RKO (cell line): ENCODE measurements around the gene NLRP1.
A peak's percentile ranks its signal among the peaks of the same experiment; 100 is the strongest.

Experiments used
- DNase-seq: peaks from one replicate; pipeline ENCODE4 v3.0.0-alpha.2; 2016; ENCODE audit warnings: low spot score

The NLRP1 gene

GRCh38 chr17:5584383-5585286 is at the start of gene NLRP1:
Gene NLRP1 (minus strand): TSS chr17:5584509. CDS start chr17:5583957, 552 bp downstream.
- peak; percentile 69 for DNase-seq

- no peak for DNase-seq
Observed at GRCh38 chr17:5631958-5632590, 47.8 kb upstream of the NLRP1 start.

- peak; percentile 22 for DNase-seq
Observed at GRCh38 chr17:5630434-5630833, 46.1 kb upstream of the NLRP1 start.

- no peak for DNase-seq
Observed at GRCh38 chr17:5629128-5629527, 44.8 kb upstream of the NLRP1 start.

- no peak for DNase-seq
Observed at GRCh38 chr17:5628262-5628661, 44.0 kb upstream of the NLRP1 start.

GRCh38 chr17:5624211-5624610 is 39.9 kb upstream of the NLRP1 start:
- no peak for DNase-seq

GRCh38 chr17:5621729-5622128 is 37.4 kb upstream of the NLRP1 start:
- DNase-seq, result no peak

GRCh38 chr17:5621026-5621425 is 36.7 kb upstream of the NLRP1 start:
- DNase-seq, result no peak

GRCh38 chr17:5619088-5619740 is 34.9 kb upstream of the NLRP1 start:
- no peak for DNase-seq

- DNase-seq, result no peak
Observed at GRCh38 chr17:5618476-5618875, 34.2 kb upstream of the NLRP1 start.

GRCh38 chr17:5615476-5615875 is 31.2 kb upstream of the NLRP1 start:
- no peak for DNase-seq

GRCh38 chr17:5610956-5611355 is 26.6 kb upstream of the NLRP1 start:
- no peak for DNase-seq

GRCh38 chr17:5608399-5609112 is 24.2 kb upstream of the NLRP1 start:
- DNase-seq, result no peak

GRCh38 chr17:5607946-5608345 is 23.6 kb upstream of the NLRP1 start:
- no peak for DNase-seq

GRCh38 chr17:5605452-5605851 is 21.1 kb upstream of the NLRP1 start:
- no peak for DNase-seq

- DNase-seq, result no peak
Observed at GRCh38 chr17:5600041-5600440, 15.7 kb upstream of the NLRP1 start.

GRCh38 chr17:5598457-5598856 is 14.1 kb upstream of the NLRP1 start:
- no peak for DNase-seq

GRCh38 chr17:5596421-5596820 is 12.1 kb upstream of the NLRP1 start:
- DNase-seq, result no peak

GRCh38 chr17:5595831-5596230 is 11.5 kb upstream of the NLRP1 start:
- no peak for DNase-seq

GRCh38 chr17:5592382-5592781 is 8.1 kb upstream of the NLRP1 start:
- peak; percentile 53 for DNase-seq

GRCh38 chr17:5591966-5592365 is 7.7 kb upstream of the NLRP1 start:
- DNase-seq, result no peak

GRCh38 chr17:5588584-5588983 is 4.3 kb upstream of the NLRP1 start:
- DNase-seq, result no peak
